Calu3 (cell line): ENCODE results near the gene C20orf204. TPM values are rescaled to one million over a fixed set of nuclear protein-coding genes. Genes with fewer than 3 reads are reported as not detected.

Source experiments
- BruUV-seq: library from RNA; stranded (reverse); fragments of 400-500 nt; replicated peaks from 2 replicates; lab custom pipeline; 2021; lab: Mats Ljungman, UMichigan
- CTCF ChIA-PET: fragments of 300-600 bp; sonication (Branson Sonifier 250); formaldehyde crosslinking; loops from one replicate; lab custom pipeline; 2022; ENCODE audit warnings: antibody characterized with exemption; lab: Charles Lee
- DNase-seq: peaks from one replicate; pipeline ENCODE4 v3.0.0; 2022
- H3K27ac Mint-ChIP-seq: one replicate; pipeline ENCODE4 v1.8.0; 2022; ENCODE audit warnings: mixed read lengths; ENCODE audit not compliant: unreplicated experiment
- H3K27me3 Mint-ChIP-seq: one replicate; pipeline ENCODE4 v1.8.0; 2022; ENCODE audit warnings: mixed read lengths; ENCODE audit not compliant: unreplicated experiment
- H3K36me3 Mint-ChIP-seq: one replicate; pipeline ENCODE4 v1.8.0; 2022; ENCODE audit warnings: mild to moderate bottlenecking, moderate library complexity, mixed read lengths; ENCODE audit not compliant: insufficient read depth, unreplicated experiment
- H3K4me1 Mint-ChIP-seq: one replicate; pipeline ENCODE4 v1.8.0; 2022; ENCODE audit warnings: mild to moderate bottlenecking, low read depth, mixed read lengths; ENCODE audit not compliant: unreplicated experiment
- H3K4me3 Mint-ChIP-seq: one replicate; pipeline ENCODE4 v1.8.0; 2022; ENCODE audit warnings: mild to moderate bottlenecking, low read depth, moderate library complexity, mixed read lengths; ENCODE audit not compliant: unreplicated experiment
- H3K9me3 Mint-ChIP-seq: one replicate; pipeline ENCODE4 v1.8.0; 2022; ENCODE audit warnings: low read depth, mixed read lengths; ENCODE audit not compliant: unreplicated experiment
- CTCF ChIP-seq: fragments of 200-600 bp; IDR thresholded peaks from one replicate; pipeline ENCODE4 v1.8.0; 2022; ENCODE audit warnings: antibody characterized with exemption; ENCODE audit not compliant: unreplicated experiment
- intact Hi-C: fragments of 100-400 bp; cut with micrococcal nuclease; formaldehyde crosslinking; loops from one replicate; pipeline ENCODE4 v1.10.0; 2022; ENCODE audit not compliant: unreplicated experiment
- total RNA-seq: library from RNA; stranded (reverse); gene quantifications from 2 replicates; pipeline ENCODE4 v1.2.3, GENCODE V29; 2022

The C20orf204 gene
- total RNA-seq, 1 experiment from 2014 or later = 5.0 TPM

DNA sequence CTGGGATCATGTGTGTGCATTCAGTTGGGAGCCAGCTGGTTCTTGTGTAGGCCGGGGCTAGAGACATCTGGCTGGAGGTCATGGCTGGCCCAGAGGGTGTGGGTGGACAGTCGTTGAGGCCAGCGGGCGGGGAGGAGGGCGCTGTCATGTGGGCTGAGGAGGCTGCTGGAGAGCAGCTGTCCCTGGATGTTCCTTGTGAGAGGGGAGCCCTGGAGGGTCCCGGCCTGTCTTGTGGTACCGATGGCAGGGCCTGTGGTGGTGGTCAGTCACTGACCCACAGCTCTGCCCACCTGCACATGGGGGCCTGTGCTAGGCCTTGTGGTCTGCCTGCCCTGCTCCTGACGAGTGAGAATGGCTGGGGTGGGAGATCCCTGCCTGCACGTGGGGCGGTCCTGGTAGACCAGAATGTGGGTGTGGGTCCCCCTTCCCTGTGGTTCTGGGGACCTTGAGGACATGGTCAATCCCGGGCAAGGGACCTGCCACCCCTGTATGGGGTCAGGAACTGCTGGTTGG is 1.9 kb upstream of the C20orf204 start:
- Mint-ChIP-seq H3K9me3 (no peaks in the 10 kb centered on the region), H3K27ac (peak overlapping the region; percentile 12), H3K4me1 (peaks cover 6% of the 10 kb centered on the region), H3K4me3 (no peak overlapping the region), H3K27me3 (peaks cover 9% of the 10 kb centered on the region), H3K36me3 (peaks cover 92% of the 10 kb centered on the region)
- no TSS peak for BruUV-seq
- DNase-seq = no peak
- no peak for TF ChIP-seq CTCF
- CTCF ChIA-PET = no interaction called here
- intact Hi-C loops = no loop called here

DNA sequence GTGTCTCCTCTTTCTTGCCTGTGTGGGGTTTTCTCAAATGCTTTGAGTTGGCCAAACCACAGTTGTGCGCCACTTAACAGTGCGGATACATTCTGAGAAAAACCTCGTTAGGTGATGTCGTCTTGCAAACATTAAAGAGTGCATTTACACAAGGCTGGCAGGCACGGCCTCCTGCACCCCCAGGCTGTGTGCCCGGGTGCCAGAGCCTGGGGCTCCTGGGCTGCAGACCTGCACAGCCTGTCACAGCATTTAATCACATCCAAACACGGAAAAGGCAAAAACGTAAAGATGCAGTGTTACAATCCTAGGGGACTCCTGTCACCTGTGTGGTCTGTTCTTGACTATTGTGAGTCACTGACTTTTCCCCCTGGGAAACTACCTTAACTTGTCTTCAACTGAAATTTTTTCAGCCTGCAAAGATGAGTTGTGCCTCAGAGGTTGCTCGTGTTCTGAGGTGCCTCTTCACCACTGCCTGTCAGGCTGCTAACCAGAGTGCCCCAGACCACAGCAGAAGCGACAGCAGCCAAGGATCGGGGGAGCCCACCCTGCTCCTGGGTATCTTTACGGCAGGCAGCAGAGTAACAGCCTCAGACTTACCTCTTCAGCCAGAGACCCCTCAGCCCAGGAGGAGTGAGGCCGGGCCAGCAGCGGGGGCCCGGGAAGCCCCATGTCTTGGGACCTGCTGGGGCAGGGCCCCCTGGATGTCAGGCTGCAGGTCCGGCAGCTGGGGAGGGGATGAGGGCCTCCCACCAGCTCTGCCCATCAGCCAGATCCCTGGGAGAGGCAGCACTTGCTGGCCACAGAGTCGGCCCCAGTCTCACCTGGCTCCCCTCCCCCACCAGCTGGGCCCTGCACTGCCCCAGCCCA is 683 bp upstream of the C20orf204 start:
- intact Hi-C loops = loop anchor here (5.0 kb wide), 1 partner anchor 87 kb away; no protein-coding TSS in a partner anchor
- H3K4me1 Mint-ChIP-seq = peaks cover 6% of the 10 kb centered on the region
- no peak for TF ChIP-seq CTCF
- no peaks in the 10 kb centered on the region for H3K9me3 Mint-ChIP-seq
- H3K36me3 Mint-ChIP-seq = peaks cover 85% of the 10 kb centered on the region
- DNase-seq = no peak
- BruUV-seq = no TSS peak
- CTCF ChIA-PET = no interaction called here
- H3K4me3 Mint-ChIP-seq = no peak overlapping the region
- peaks cover 19% of the 10 kb centered on the region for H3K27me3 Mint-ChIP-seq
- H3K27ac Mint-ChIP-seq = no peak overlapping the region

DNA sequence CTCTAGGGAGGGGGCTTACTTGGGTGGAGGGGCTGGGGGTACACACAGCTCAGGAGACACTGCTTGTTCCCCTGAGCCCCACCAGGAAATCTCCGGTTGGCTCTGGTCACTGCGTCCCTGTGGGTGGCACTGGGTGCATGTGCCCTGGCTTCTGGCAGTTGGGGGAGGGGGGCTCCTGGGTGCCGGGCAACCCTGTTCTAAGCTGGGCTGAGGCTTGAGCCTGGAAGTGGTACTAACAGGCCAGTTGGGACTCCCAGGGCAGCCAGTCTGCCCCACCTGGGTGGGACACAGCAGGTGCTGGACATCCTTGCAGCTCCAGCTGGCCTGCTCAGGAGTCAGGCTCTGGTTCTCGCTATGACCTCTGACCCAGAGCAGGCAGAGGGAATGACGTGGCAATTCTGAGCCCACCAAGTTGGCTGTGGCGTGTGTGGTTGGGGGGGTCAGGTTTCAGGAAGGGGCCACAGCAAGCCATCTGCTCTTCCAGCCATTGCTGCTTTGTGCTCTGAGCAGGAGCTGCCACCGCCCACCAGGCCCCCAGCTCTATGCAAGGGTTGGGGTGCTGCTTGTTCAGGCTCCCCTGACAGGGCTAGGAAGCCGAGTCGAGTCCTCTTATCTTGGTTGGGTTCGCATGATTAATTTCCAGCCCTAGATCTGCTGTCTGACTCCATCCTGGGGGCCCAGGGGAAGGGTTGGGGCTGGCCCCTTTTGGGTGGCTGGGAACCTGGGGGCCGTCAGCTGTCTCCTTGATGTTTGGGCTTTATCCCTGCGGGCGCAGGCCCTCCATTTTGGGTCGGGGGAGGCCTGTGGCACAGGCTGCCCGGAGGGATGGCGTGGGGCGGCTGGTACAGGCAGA is 590 bp downstream of the C20orf204 start:
- H3K36me3 Mint-ChIP-seq = peaks cover 77% of the 10 kb centered on the region
- intact Hi-C loops = loop anchor here (5.0 kb wide), 1 partner anchor 86 kb away; no protein-coding TSS in a partner anchor
- no peak for DNase-seq
- H3K27me3 Mint-ChIP-seq = peaks cover 32% of the 10 kb centered on the region
- no peak for TF ChIP-seq CTCF
- CTCF ChIA-PET = interaction anchor here (0.8 to 1.4 kb wide), 2 partner anchors 55 to 499 kb away, joined by 3 to 4 read pairs; partner anchors contain the start of gene PTK6
- H3K9me3 Mint-ChIP-seq = no peaks in the 10 kb centered on the region
- H3K27ac Mint-ChIP-seq = no peak overlapping the region
- peaks cover 6% of the 10 kb centered on the region for H3K4me1 Mint-ChIP-seq
- H3K4me3 Mint-ChIP-seq = no peak overlapping the region
- BruUV-seq = no TSS peak

DNA sequence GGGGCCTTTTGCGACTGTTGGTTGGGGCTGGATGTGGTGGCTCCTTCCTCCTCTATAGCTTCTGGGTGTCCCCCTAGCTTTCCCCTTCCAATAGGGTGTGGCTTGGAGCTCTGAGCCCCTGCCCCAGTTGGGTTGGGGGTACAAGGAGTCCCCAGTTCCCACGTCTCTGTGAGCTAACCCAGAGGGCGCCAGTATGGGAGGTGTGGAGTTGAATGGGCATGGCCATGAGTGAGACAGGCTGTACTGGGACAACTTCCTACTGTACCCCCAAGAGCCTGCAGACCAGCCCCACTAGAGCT is 1.2 kb downstream of the C20orf204 start:
- Mint-ChIP-seq H3K4me3 (peak overlapping the region; percentile 77), H3K4me1 (peaks cover 6% of the 10 kb centered on the region), H3K36me3 (peaks cover 71% of the 10 kb centered on the region), H3K27ac (no peak overlapping the region), H3K27me3 (peaks cover 33% of the 10 kb centered on the region), H3K9me3 (no peaks in the 10 kb centered on the region)
- DNase-seq = no peak
- BruUV-seq = no TSS peak
- intact Hi-C loops = loop anchor here (5.0 kb wide), 1 partner anchor 85 kb away; no protein-coding TSS in a partner anchor
- CTCF ChIA-PET = interaction anchor here (1.4 to 2.5 kb wide), 2 partner anchors 15 to 55 kb away, joined by 4 to 13 read pairs; no protein-coding TSS in a partner anchor
- TF ChIP-seq CTCF = no peak
